ENCODE measurements around the gene SORCS1. TPM values are rescaled to one million over a fixed set of nuclear protein-coding genes. Genes with fewer than 3 reads are reported as not detected.

SORCS1 gene
- total RNA-seq, 1 donor from 2014 or later: 16.7 TPM

Small RNA genes lying within 50 kb of the gene (small RNA-seq; reads per million reads assigned to genes)
- gene RNA5SP325: 0.13 reads per million
